Activated CD4-positive, alpha-beta memory T cell treated with anti-CD3 and anti-CD28 coated beads for 36 hours (primary cell): ENCODE measurements around the gene FOXA3. TPM values are rescaled to one million over a fixed set of nuclear protein-coding genes. Genes with fewer than 3 reads are reported as not detected.

ENCODE experiments used
- CTCF ChIA-PET: fragments of 350-600 bp; sonication (Branson Sonifier 250); formaldehyde crosslinking; loops from one replicate; lab custom pipeline; 2021; ENCODE audit warnings: antibody characterized with exemption, inconsistent platforms; lab: Charles Lee
- POLR2A ChIA-PET: fragments of 350-600 bp; sonication (Branson Sonifier 250); formaldehyde crosslinking; loops from one replicate; lab custom pipeline; 2021; ENCODE audit warnings: antibody characterized with exemption; lab: Charles Lee
- DNase-seq: peaks from one replicate; pipeline ENCODE4 v3.0.0-alpha.2; 2020
- H3K27ac Mint-ChIP-seq: one replicate; pipeline ENCODE4 v1.8.0; 2021; ENCODE audit warnings: mixed read lengths
- H3K27me3 Mint-ChIP-seq: one replicate; pipeline ENCODE4 v1.8.0; 2021; ENCODE audit warnings: mixed read lengths
- H3K36me3 Mint-ChIP-seq: one replicate; pipeline ENCODE4 v1.8.0; 2021; ENCODE audit warnings: mixed read lengths
- H3K4me1 Mint-ChIP-seq: one replicate; pipeline ENCODE4 v1.8.0; 2021; ENCODE audit warnings: low read depth, mixed read lengths
- H3K4me3 Mint-ChIP-seq: one replicate; pipeline ENCODE4 v1.8.0; 2021; ENCODE audit warnings: mild to moderate bottlenecking, mixed read lengths
- H3K9me3 Mint-ChIP-seq: one replicate; pipeline ENCODE4 v1.8.0; 2021; ENCODE audit warnings: mixed read lengths
- intact Hi-C: fragments of 100-400 bp; cut with micrococcal nuclease; formaldehyde crosslinking; loops from one replicate; pipeline ENCODE4 v1.15.1; 2023
- total RNA-seq, 2 experiments: library from RNA; stranded (reverse); gene quantifications; one replicate each; pipeline ENCODE4 v1.2.3, GENCODE V29; 2021

FOXA3 gene
- under 1 TPM; 0.29 to 0.48 TPM for total RNA-seq

- ChIA-PET POLR2A (interaction anchor here (0.6 to 2.8 kb wide), 9 partner anchors 12 to 153 kb away, joined by 3 to 16 read pairs (median 3); partner anchors contain the start of genes DMWD, IRF2BP1 and MYPOP), CTCF (interaction anchor here (0.5 to 4.0 kb wide), 19 partner anchors 10 to 425 kb away, joined by 3 to 106 read pairs (median 4); partner anchors contain the start of genes CCDC61, FBXO46, IRF2BP1 and MYPOP)
- intact Hi-C loops = loop anchor here (1.0 to 10.0 kb wide), 11 partner anchors 12 to 367 kb away; partner anchors contain the start of genes CCDC61, DMWD, IRF2BP1 and MYPOP
- peak within 1 kb of the TSS; percentile 94 for H3K4me3 Mint-ChIP-seq
- H3K4me1 Mint-ChIP-seq = peaks cover 19% of the 10 kb centered on the region
- no peaks in the 10 kb centered on the region for H3K9me3 Mint-ChIP-seq
- peaks cover 12% of the 10 kb centered on the region for H3K36me3 Mint-ChIP-seq
- H3K27ac Mint-ChIP-seq = peak within 1 kb of the TSS; percentile 93
- DNase-seq = peak; percentile 79
- H3K27me3 Mint-ChIP-seq = peaks cover 20% of the 10 kb centered on the region
Observed at GRCh38 chr19:45863840-45864628, at the start of gene FOXA3. FOXA3 (plus strand) TSS chr19:45864326; CDS start chr19:45864457, 131 bp downstream.

- intact Hi-C loops = loop anchor here (5.0 kb wide), 1 partner anchor 47 kb away; the partner anchor contains the start of genes FOXA3 and SYMPK
- no peaks in the 10 kb centered on the region for H3K4me1 Mint-ChIP-seq
- no peaks in the 10 kb centered on the region for H3K9me3 Mint-ChIP-seq
- no peak for DNase-seq
- no peak within 1 kb of the TSS for H3K27ac Mint-ChIP-seq
- H3K4me3 Mint-ChIP-seq = no peak within 1 kb of the TSS
- H3K27me3 Mint-ChIP-seq = no peaks in the 10 kb centered on the region
- H3K36me3 Mint-ChIP-seq = peaks cover 4% of the 10 kb centered on the region
- ChIA-PET POLR2A (interaction anchor here (0.8 kb wide), 1 partner anchor 12 kb away, joined by 5 read pairs; no protein-coding TSS in a partner anchor), CTCF (interaction anchor here (1.2 kb wide), 1 partner anchor 45 kb away, joined by 4 read pairs; the partner anchor contains the start of gene SIX5)
Observed at GRCh38 chr19:45814851-45815480, 49.2 kb upstream of the FOXA3 start, which contains the start of gene RSPH6A. RSPH6A (minus strand) TSS chr19:45815308; CDS start chr19:45815176, 132 bp downstream.

- Mint-ChIP-seq H3K36me3 (peaks cover 5% of the 10 kb centered on the region), H3K4me3 (no peak overlapping the region), H3K27ac (no peak overlapping the region), H3K9me3 (no peaks in the 10 kb centered on the region), H3K27me3 (no peaks in the 10 kb centered on the region), H3K4me1 (no peaks in the 10 kb centered on the region)
- ChIA-PET POLR2A (no interaction called here), CTCF (interaction anchor here (1.2 to 3.7 kb wide), 8 partner anchors 7 to 84 kb away, joined by 4 to 42 read pairs (median 14); partner anchors contain the start of genes IRF2BP1 and SIX5)
- DNase-seq = no peak
- intact Hi-C loops = loop anchor here (5.0 kb wide), 1 partner anchor 47 kb away; the partner anchor contains the start of genes FOXA3 and SYMPK
Observed at GRCh38 chr19:45815481-45816216, 48.5 kb upstream of the FOXA3 start.

GRCh38 chr19:45816236-45817009 is 47.7 kb upstream of the FOXA3 start:
- Mint-ChIP-seq H3K36me3 (peaks cover 5% of the 10 kb centered on the region), H3K27me3 (no peaks in the 10 kb centered on the region), H3K4me1 (no peaks in the 10 kb centered on the region), H3K4me3 (no peak overlapping the region), H3K9me3 (no peaks in the 10 kb centered on the region), H3K27ac (no peak overlapping the region)
- CTCF ChIA-PET = interaction anchor here (0.5 to 3.7 kb wide), 44 partner anchors 8 to 377 kb away, joined by 3 to 42 read pairs (median 4); partner anchors contain the start of genes CCDC61, DMPK, DMWD and FOXA3
- DNase-seq = no peak
- intact Hi-C loops = loop anchor here (1.0 to 5.0 kb wide), 2 partner anchors 46 to 67 kb away; partner anchors contain the start of genes FOXA3 and SYMPK
- POLR2A ChIA-PET = interaction anchor here (0.6 to 0.8 kb wide), 2 partner anchors 11 to 186 kb away, joined by 3 to 5 read pairs; no protein-coding TSS in a partner anchor

- intact Hi-C loops = loop anchor here (1.0 to 5.0 kb wide), 2 partner anchors 45 to 66 kb away; partner anchors contain the start of genes FOXA3 and SYMPK
Observed at GRCh38 chr19:45817010-45817724, 47.0 kb upstream of the FOXA3 start.

GRCh38 chr19:45817725-45818301 is 46.3 kb upstream of the FOXA3 start:
- no peak for DNase-seq
- Mint-ChIP-seq H3K27ac (no peak overlapping the region), H3K9me3 (no peaks in the 10 kb centered on the region), H3K36me3 (peaks cover 5% of the 10 kb centered on the region), H3K4me1 (no peaks in the 10 kb centered on the region), H3K27me3 (no peaks in the 10 kb centered on the region), H3K4me3 (no peak overlapping the region)
- intact Hi-C loops = loop anchor here (1.0 to 5.0 kb wide), 2 partner anchors 44 to 65 kb away; partner anchors contain the start of genes FOXA3 and SYMPK
- ChIA-PET POLR2A (interaction anchor here (1.1 kb wide), 1 partner anchor 10 kb away, joined by 3 read pairs; no protein-coding TSS in a partner anchor), CTCF (interaction anchor here (0.6 to 3.7 kb wide), 17 partner anchors 10 to 193 kb away, joined by 3 to 42 read pairs (median 4); partner anchors contain the start of genes DMPK, FOXA3, IRF2BP1 and MYPOP)

More at GRCh38 chr19:45817010-45817724, 47.0 kb upstream of the FOXA3 start:
- CTCF ChIA-PET = interaction anchor here (0.5 to 3.7 kb wide), 48 partner anchors 9 to 377 kb away, joined by 3 to 42 read pairs (median 4); partner anchors contain the start of genes CCDC61, DMPK, DMWD and FOXA3
- Mint-ChIP-seq H3K27ac (peak overlapping the region; percentile 13), H3K36me3 (peaks cover 5% of the 10 kb centered on the region), H3K27me3 (no peaks in the 10 kb centered on the region), H3K4me1 (no peaks in the 10 kb centered on the region), H3K4me3 (peak overlapping the region; percentile 12), H3K9me3 (no peaks in the 10 kb centered on the region)
- peak; percentile 97 for DNase-seq
- POLR2A ChIA-PET = interaction anchor here (0.6 to 0.8 kb wide), 2 partner anchors 11 to 187 kb away, joined by 3 to 5 read pairs; no protein-coding TSS in a partner anchor

- ChIA-PET CTCF (interaction anchor here (0.8 to 1.0 kb wide), 2 partner anchors 20 to 27 kb away, joined by 3 read pairs; no protein-coding TSS in a partner anchor), POLR2A (no interaction called here)
- no peaks in the 10 kb centered on the region for H3K4me1 Mint-ChIP-seq
- no peak for DNase-seq
- H3K27me3 Mint-ChIP-seq = no peaks in the 10 kb centered on the region
- H3K9me3 Mint-ChIP-seq = no peaks in the 10 kb centered on the region
- H3K4me3 Mint-ChIP-seq = no peak overlapping the region
- intact Hi-C loops = loop anchor here (5.0 kb wide), 1 partner anchor 43 kb away; the partner anchor contains the start of genes FOXA3 and SYMPK
- H3K27ac Mint-ChIP-seq = no peak overlapping the region
- peaks cover 8% of the 10 kb centered on the region for H3K36me3 Mint-ChIP-seq
Observed at GRCh38 chr19:45819769-45820168, 44.4 kb upstream of the FOXA3 start.

- Mint-ChIP-seq H3K27me3 (no peaks in the 10 kb centered on the region), H3K4me1 (no peaks in the 10 kb centered on the region), H3K4me3 (no peak overlapping the region), H3K36me3 (peaks cover 8% of the 10 kb centered on the region), H3K27ac (no peak overlapping the region), H3K9me3 (no peaks in the 10 kb centered on the region)
- ChIA-PET CTCF (no interaction called here), POLR2A (no interaction called here)
- intact Hi-C loops = no loop called here
- DNase-seq = no peak
Observed at GRCh38 chr19:45820413-45821102, 43.6 kb upstream of the FOXA3 start.

GRCh38 chr19:45821103-45821521 is 43.0 kb upstream of the FOXA3 start:
- intact Hi-C loops = no loop called here
- POLR2A ChIA-PET = no interaction called here

More at GRCh38 chr19:45821103-45821521, 43.0 kb upstream of the FOXA3 start:
- H3K4me1 Mint-ChIP-seq = no peaks in the 10 kb centered on the region
- H3K9me3 Mint-ChIP-seq = no peaks in the 10 kb centered on the region
- no peaks in the 10 kb centered on the region for H3K27me3 Mint-ChIP-seq
- H3K4me3 Mint-ChIP-seq = no peak overlapping the region
- CTCF ChIA-PET = interaction anchor here (0.7 kb wide), 1 partner anchor 9 kb away, joined by 3 read pairs; no protein-coding TSS in a partner anchor
- DNase-seq = no peak
- H3K36me3 Mint-ChIP-seq = peaks cover 8% of the 10 kb centered on the region
- H3K27ac Mint-ChIP-seq = no peak overlapping the region
